IMR-90 (cell line): ENCODE results near the gene RAP1GAP2. TPM values are rescaled to one million over a fixed set of nuclear protein-coding genes. Genes with fewer than 3 reads are reported as not detected.

Experiments
- ATAC-seq: fragments of 200-7000 bp; cut with Tn5 transposase; 2 replicates; pipeline ENCODE4 v1.9.1; 2020; ENCODE audit warnings: low read depth, mild to moderate bottlenecking, moderate library complexity
- BruUV-seq: library from RNA; stranded (reverse); fragments of 400-500 nt; replicated peaks from 2 replicates; lab custom pipeline; 2021; lab: Mats Ljungman, UMichigan
- CTCF ChIA-PET: fragments of 300-600 bp; formaldehyde crosslinking; extraction: SDS; loops from one replicate; lab custom pipeline; 2021; ENCODE audit warnings: antibody characterized with exemption; lab: Yijun Ruan, JAX
- POLR2A ChIA-PET: fragments of 300-600 bp; sonication (Branson Sonifier 250); formaldehyde crosslinking; loops from one replicate; lab custom pipeline; 2022; ENCODE audit warnings: antibody characterized with exemption; ENCODE audit not compliant: unreplicated experiment; lab: Charles Lee
- DNase-seq: peaks from one replicate; pipeline ENCODE4 v3.0.0; 2013
- H2AFZ ChIP-seq: replicated peaks from 2 replicates; pipeline ENCODE3; 2013; ENCODE audit warnings: low read length, mild to moderate bottlenecking; ENCODE audit not compliant: poor library complexity
- H2AK5ac ChIP-seq: 2 replicates; pipeline ENCODE4 v1.6.1; 2013; ENCODE audit warnings: low read depth, low read length, inconsistent platforms
- H2AK9ac ChIP-seq: replicated peaks from 2 replicates; pipeline ENCODE3; 2013; ENCODE audit warnings: mild to moderate bottlenecking, low read depth, low read length, moderate library complexity; ENCODE audit not compliant: poor library complexity
- H2BK120ac ChIP-seq: 2 replicates; pipeline ENCODE4 v1.6.1; 2013; ENCODE audit warnings: low read depth, low read length, inconsistent platforms
- H2BK15ac ChIP-seq: 3 replicates; pipeline ENCODE4 v1.6.1; 2013; ENCODE audit warnings: low read depth, low read length, inconsistent platforms
- H2BK20ac ChIP-seq: 2 replicates; pipeline ENCODE4 v1.6.1; 2013; ENCODE audit warnings: low read depth, mild to moderate bottlenecking, inconsistent platforms, low read length, moderate library complexity
- H2BK5ac ChIP-seq: 2 replicates; pipeline ENCODE4 v1.6.1; 2013; ENCODE audit warnings: mild to moderate bottlenecking, low read depth, low read length, inconsistent platforms; ENCODE audit not compliant: poor library complexity, severe bottlenecking
- H3K14ac ChIP-seq: replicated peaks from 2 replicates; pipeline ENCODE4 v1.6.1; 2013; ENCODE audit warnings: low read depth, low read length, inconsistent platforms
- H3K18ac ChIP-seq: 2 replicates; pipeline ENCODE4 v1.6.1; 2013; ENCODE audit warnings: low read depth, low read length, control low read depth
- H3K23ac ChIP-seq: 2 replicates; pipeline ENCODE4 v1.6.1; 2013; ENCODE audit warnings: low read depth, low read length, inconsistent platforms
- H3K27ac ChIP-seq: 2 replicates; pipeline ENCODE4 v1.5.1; 2013; ENCODE audit warnings: mild to moderate bottlenecking, control low read depth, low read length; ENCODE audit not compliant: insufficient read depth
- H3K27me3 ChIP-seq: 2 replicates; pipeline ENCODE4 v1.6.1; 2013; ENCODE audit warnings: low read length; ENCODE audit not compliant: control insufficient read depth, insufficient read depth
- H3K36me3 ChIP-seq: 2 replicates; pipeline ENCODE4 v1.6.1; 2013; ENCODE audit warnings: low read length, mixed read lengths; ENCODE audit not compliant: control insufficient read depth, insufficient read depth
- H3K4ac ChIP-seq: 2 replicates; pipeline ENCODE4 v1.6.1; 2013; ENCODE audit warnings: low read depth, low read length, inconsistent platforms
- H3K4me1 ChIP-seq: 2 replicates; pipeline ENCODE4 v1.6.1; 2013; ENCODE audit warnings: low read length, mixed read lengths; ENCODE audit not compliant: control insufficient read depth, insufficient read depth
- H3K4me2 ChIP-seq: 2 replicates; pipeline ENCODE4 v1.6.1; 2013; ENCODE audit warnings: low read depth, mild to moderate bottlenecking, control low read depth, low read length, moderate library complexity
- H3K4me3 ChIP-seq: 2 replicates; pipeline ENCODE4 v1.5.1; 2013; ENCODE audit warnings: low read depth, mild to moderate bottlenecking, control low read depth, low read length, moderate library complexity; ENCODE audit not compliant: insufficient read depth
- H3K56ac ChIP-seq: 2 replicates; pipeline ENCODE4 v1.6.1; 2013; ENCODE audit warnings: low read length, inconsistent platforms; ENCODE audit not compliant: insufficient read depth; ENCODE audit errors: extremely low read depth
- H3K79me1 ChIP-seq, 2 experiments: 2 replicates each; pipeline ENCODE4 v1.6.1; 2013; ENCODE audit warnings: low read length in 2 of 2, inconsistent platforms in 1 of 2, low read depth in 1 of 2
- H3K9ac ChIP-seq: 2 replicates; pipeline ENCODE4 v1.6.1; 2013; ENCODE audit warnings: low read depth, low read length, control low read depth
- H3K9me1 ChIP-seq: 2 replicates; pipeline ENCODE4 v1.6.1; 2013; ENCODE audit warnings: low read length, inconsistent platforms; ENCODE audit not compliant: insufficient read depth
- H3K9me3 ChIP-seq: 2 replicates; pipeline ENCODE4 v1.6.1; 2013; ENCODE audit warnings: low read length; ENCODE audit not compliant: control insufficient read depth, insufficient read depth
- H4K20me1 ChIP-seq: 2 replicates; pipeline ENCODE4 v1.6.1; 2013; ENCODE audit warnings: low read length, inconsistent platforms; ENCODE audit not compliant: insufficient read depth
- H4K5ac ChIP-seq: 2 replicates; pipeline ENCODE4 v1.6.1; 2013; ENCODE audit warnings: mild to moderate bottlenecking, low read depth, low read length, control low read depth
- H4K8ac ChIP-seq, 2 experiments: 2 replicates each; pipeline ENCODE4 v1.6.1; 2013; ENCODE audit warnings: low read depth in 2 of 2, low read length in 2 of 2, control low read depth in 1 of 2, inconsistent platforms in 1 of 2
- H4K91ac ChIP-seq: 2 replicates; pipeline ENCODE4 v1.6.1; 2013; ENCODE audit warnings: low read depth, low read length, inconsistent platforms; ENCODE audit not compliant: insufficient read depth
- BHLHE40 ChIP-seq: fragments of 150-350 bp; IDR thresholded peaks from 2 replicates; pipeline ENCODE4 v1.6.1; 2016; ENCODE audit warnings: mild to moderate bottlenecking, low read depth, low read length
- CEBPB ChIP-seq: IDR thresholded peaks from 2 replicates; pipeline ENCODE4 v1.6.1; 2012; ENCODE audit warnings: low read depth, low read length, improper control_type of control experiment
- CHD1 ChIP-seq: IDR thresholded peaks from 2 replicates; pipeline ENCODE4 v1.6.1; 2012; ENCODE audit warnings: low read depth, low read length, improper control_type of control experiment
- CTCF ChIP-seq: conservative IDR thresholded peaks from 2 replicates; pipeline ENCODE4 v1.5.1; 2012; ENCODE audit warnings: mild to moderate bottlenecking, low read depth, low read length, improper control_type of control experiment
- ELK1 ChIP-seq: fragments of 150-350 bp; IDR thresholded peaks from 2 replicates; pipeline ENCODE4 v1.6.1; 2016; ENCODE audit warnings: low read depth, mild to moderate bottlenecking, low read length, moderate library complexity, borderline replicate concordance
- FOS ChIP-seq: fragments of 150-350 bp; IDR thresholded peaks from 2 replicates; pipeline ENCODE4 v1.6.1; 2016; ENCODE audit warnings: low read depth, low read length
- MAFK ChIP-seq: IDR thresholded peaks from 2 replicates; pipeline ENCODE4 v1.6.1; 2012; ENCODE audit warnings: low read depth, low read length, improper control_type of control experiment
- MAZ ChIP-seq: IDR thresholded peaks from 2 replicates; pipeline ENCODE4 v1.6.1; 2012; ENCODE audit warnings: low read depth, mild to moderate bottlenecking, low read length, improper control_type of control experiment, moderate library complexity, borderline replicate concordance
- MXI1 ChIP-seq: IDR thresholded peaks from 2 replicates; pipeline ENCODE4 v1.6.1; 2012; ENCODE audit warnings: low read depth, mild to moderate bottlenecking, low read length, moderate library complexity, borderline replicate concordance
- NFE2L2 ChIP-seq: fragments of 150-350 bp; IDR thresholded peaks from 2 replicates; pipeline ENCODE4 v1.6.1; 2016; ENCODE audit warnings: low read depth, mild to moderate bottlenecking, low read length
- POLR2A ChIP-seq: IDR thresholded peaks from 2 replicates; pipeline ENCODE4 v1.6.1; 2012; ENCODE audit warnings: mild to moderate bottlenecking, low read depth, low read length
- RAD21 ChIP-seq: IDR thresholded peaks from 2 replicates; pipeline ENCODE4 v1.6.1; 2012; ENCODE audit warnings: low read length, improper control_type of control experiment
- RCOR1 ChIP-seq: IDR thresholded peaks from 2 replicates; pipeline ENCODE4 v1.6.1; 2012; ENCODE audit warnings: mild to moderate bottlenecking, low read length, improper control_type of control experiment; ENCODE audit not compliant: insufficient replicate concordance
- RFX5 ChIP-seq: IDR thresholded peaks from 2 replicates; pipeline ENCODE4 v1.8.0; 2012; ENCODE audit warnings: low read depth, mild to moderate bottlenecking, low read length, moderate library complexity
- SMC3 ChIP-seq: fragments of 150-350 bp; IDR thresholded peaks from 2 replicates; pipeline ENCODE4 v1.6.1; 2016; ENCODE audit warnings: low read depth, mild to moderate bottlenecking, antibody characterized with exemption, low read length, moderate library complexity
- USF2 ChIP-seq: fragments of 150-350 bp; IDR thresholded peaks from 2 replicates; pipeline ENCODE4 v1.6.1; 2017; ENCODE audit warnings: mild to moderate bottlenecking, antibody characterized with exemption, low read length, low read depth
- WGBS, 2 experiments: methylation state at CpG; one replicate each; pipeline versions ENCODE4 v1.1.5 to v1.1.7; 2013; ENCODE audit warnings: missing lambda C conversion rate in 2 of 2; ENCODE audit not compliant: insufficient read length in 1 of 2; ENCODE audit errors: extremely low coverage in 2 of 2; 5-methylcytosine and 5-hydroxymethylcytosine counted together
- dilution Hi-C: fragments of 300-500 bp; cut with HindIII; formaldehyde crosslinking; loops from one replicate; pipeline ENCODE4 v1.14.3; 2018; ENCODE audit warnings: low sequenced_read_pairs; ENCODE audit not compliant: unreplicated experiment
- in situ Hi-C: fragments of 300-500 bp; cut with MboI; formaldehyde crosslinking; loops from 3 replicates; pipeline ENCODE4 v1.14.3; 2019; ENCODE audit warnings: low sequenced_read_pairs, inconsistent platforms, mixed read lengths
- intact Hi-C: fragments of 100-400 bp; cut with micrococcal nuclease; formaldehyde crosslinking; loops from 2 replicates; pipeline ENCODE4 v1.10.0; 2022
- polyA plus RNA-seq, 3 experiments: library from polyadenylated mRNA; depleted of rRNA; stranded (reverse); fragments of >200 nt; gene quantifications; 2 replicates each; pipeline ENCODE4 v1.2.3, GENCODE V29; 2012; ENCODE audit warnings: low replicate concordance in 1 of 3
- total RNA-seq: library from RNA; depleted of rRNA; stranded (reverse); fragments of >200 nt; gene quantifications from 2 replicates; pipeline ENCODE4 v1.2.3, GENCODE V29; 2012

RAP1GAP2 gene
- total and polyA plus RNA-seq, 2 of the 4 experiments (the other 2 are of a cell fraction) = 5.7 to 7.5 TPM

- no peak overlapping the region for H4K8ac ChIP-seq
- H3K9me1 ChIP-seq = 0 out of 2 replicates have a peak, but pooled peaks cover 4% of the 10 kb centered on the region
- H3K4me2 ChIP-seq = no peak overlapping the region
- CTCF ChIA-PET = no interaction called here
- BruUV-seq = no TSS peak
- no peak overlapping the region for H4K5ac ChIP-seq
- no peak overlapping the region for H3K4ac ChIP-seq
- POLR2A ChIA-PET = no interaction called here
- no peak for ATAC-seq
- 0 out of 2 replicates have a peak overlapping the region, but pooled peaks have one; percentile 4 for H2AK5ac ChIP-seq
- no peak overlapping the region for H3K4me3 ChIP-seq
- no peak for DNase-seq
- H2BK5ac ChIP-seq = no peak overlapping the region
- H3K56ac ChIP-seq = no peak overlapping the region
- H3K18ac ChIP-seq = no peak overlapping the region
- no peak overlapping the region for H3K27ac ChIP-seq
- H4K91ac ChIP-seq = no peak overlapping the region
- WGBS, 2 experiments = 85% methylated on average over 4 of the region's 8 CpGs; no CpG with 5 or more reads in 1 of the 2 experiments
- H3K23ac ChIP-seq = no peak overlapping the region
- dilution Hi-C loops = no loop called here
- intact Hi-C loops = no loop called here
- no peak overlapping the region for H3K14ac ChIP-seq
- H2AFZ ChIP-seq = no peak overlapping the region
- 0 out of 2 replicates have a peak, but pooled peaks cover 5% of the 10 kb centered on the region for H4K20me1 ChIP-seq
- no peak overlapping the region for H2AK9ac ChIP-seq
- H3K79me1 ChIP-seq = peaks cover 4 to 6% of the 10 kb centered on the region in 2 experiments
- in situ Hi-C loops = no loop called here
- no peaks in the 10 kb centered on the region for H3K9me3 ChIP-seq
- no peaks in the 10 kb centered on the region for H3K36me3 ChIP-seq
- TF ChIP-seq BHLHE40 = no peak
- TF ChIP-seq NFE2L2 = no peak
- TF ChIP-seq MAZ = no peak
- no peak for TF ChIP-seq FOS
- no peak for TF ChIP-seq RCOR1
- no peak for TF ChIP-seq CTCF
- no peak for TF ChIP-seq SMC3
- no peak for TF ChIP-seq CHD1
- TF ChIP-seq USF2 = no peak
- TF ChIP-seq POLR2A = no peak
- TF ChIP-seq ELK1 = no peak
- no peak for TF ChIP-seq MXI1
- TF ChIP-seq MAFK = no peak
- TF ChIP-seq CEBPB = no peak
- TF ChIP-seq RFX5 = no peak
- TF ChIP-seq RAD21 = no peak
- H3K4me1 ChIP-seq = peaks cover 2% of the 10 kb centered on the region
- H2BK15ac ChIP-seq = no peak overlapping the region
- H2BK120ac ChIP-seq = no peak overlapping the region
- no peak overlapping the region for H2BK20ac ChIP-seq
- H3K9ac ChIP-seq = no peak overlapping the region
- H3K27me3 ChIP-seq = no peaks in the 10 kb centered on the region
These were observed 93.0 kb downstream of the RAP1GAP2 start for GRCh38 chr17:2889256-2889655.
